WTC11 (cell line): ENCODE measurements around the gene BCAS3. TPM values are rescaled to one million over a fixed set of nuclear protein-coding genes. Genes with fewer than 3 reads are reported as not detected.

Source experiments
- ATAC-seq: fragments of 200-7000 bp; cut with Tn5 transposase; 2 replicates; pipeline ENCODE4 v1.10.0; 2021; ENCODE audit warnings: mild to moderate bottlenecking, moderate library complexity
- CTCF ChIA-PET: fragments of 300-600 bp; sonication (Branson Sonifier 250); formaldehyde crosslinking; loops from one replicate; lab custom pipeline; 2021; ENCODE audit warnings: antibody characterized with exemption; lab: Charles Lee
- POLR2A ChIA-PET: fragments of 350-600 bp; sonication (Branson Sonifier 250); formaldehyde crosslinking; loops from one replicate; lab custom pipeline; 2021; ENCODE audit warnings: antibody characterized with exemption; lab: Charles Lee
- DNase-seq: peaks from one replicate; pipeline ENCODE4 v3.0.0; 2021; ENCODE audit warnings: low spot score
- H3K27ac Mint-ChIP-seq: 2 replicates; pipeline ENCODE4 v1.8.0; 2021; ENCODE audit warnings: mixed read lengths
- H3K27me3 Mint-ChIP-seq: 2 replicates; pipeline ENCODE4 v1.8.0; 2021; ENCODE audit warnings: low read depth, mild to moderate bottlenecking, moderate library complexity, mixed read lengths
- H3K36me3 Mint-ChIP-seq: 2 replicates; pipeline ENCODE4 v1.8.0; 2021; ENCODE audit warnings: mixed read lengths
- H3K4me1 Mint-ChIP-seq: 2 replicates; pipeline ENCODE4 v1.8.0; 2022; ENCODE audit warnings: mixed read lengths
- H3K4me3 Mint-ChIP-seq: 2 replicates; pipeline ENCODE4 v1.8.0; 2021; ENCODE audit warnings: mild to moderate bottlenecking, moderate library complexity, mixed read lengths
- H3K9me3 Mint-ChIP-seq: 2 replicates; pipeline ENCODE4 v1.8.0; 2021; ENCODE audit warnings: mixed read lengths
- ARID4B ChIP-seq: sonication (generic); formaldehyde crosslinking; IDR thresholded peaks from 2 replicates; pipeline ENCODE4 v1.8.0; 2023; ENCODE audit warnings: missing genetic modification reagents, mild to moderate bottlenecking, borderline replicate concordance
- ATF2 ChIP-seq: sonication (generic); formaldehyde crosslinking; IDR thresholded peaks from 2 replicates; pipeline ENCODE4 v1.8.1; 2022; ENCODE audit warnings: low read depth, missing genetic modification reagents, borderline replicate concordance
- CREB1 ChIP-seq: sonication (generic); formaldehyde crosslinking; IDR thresholded peaks from 2 replicates; pipeline ENCODE4 v1.8.0; 2023; ENCODE audit warnings: mild to moderate bottlenecking, missing genetic modification reagents
- CREM ChIP-seq: sonication (generic); formaldehyde crosslinking; IDR thresholded peaks from 2 replicates; pipeline ENCODE4 v1.8.1; 2022; ENCODE audit warnings: mild to moderate bottlenecking, missing genetic modification reagents, moderate library complexity
- ETV6 ChIP-seq: sonication (generic); formaldehyde crosslinking; IDR thresholded peaks from 2 replicates; pipeline ENCODE4 v1.8.1; 2022; ENCODE audit warnings: mild to moderate bottlenecking, missing genetic modification reagents
- GABPB1 ChIP-seq: sonication (generic); formaldehyde crosslinking; IDR thresholded peaks from 2 replicates; pipeline ENCODE4 v1.8.1; 2023; ENCODE audit warnings: mild to moderate bottlenecking, missing genetic modification reagents
- GTF2I ChIP-seq: fragments of 250-450 bp; sonication (Bioruptor Pico); conservative IDR thresholded peaks from 2 replicates; pipeline ENCODE4 v1.4.0; 2021; ENCODE audit warnings: mild to moderate bottlenecking
- HMGA2 ChIP-seq: fragments of 250-450 bp; sonication (Bioruptor Pico); IDR thresholded peaks from 2 replicates; pipeline ENCODE4 v1.4.0; 2021; ENCODE audit warnings: mild to moderate bottlenecking, moderate library complexity
- HMGXB4 ChIP-seq: sonication (generic); formaldehyde crosslinking; IDR thresholded peaks from 2 replicates; pipeline ENCODE4 v1.8.1; 2023; ENCODE audit warnings: mild to moderate bottlenecking, moderate library complexity, missing genetic modification reagents
- JUN ChIP-seq: sonication (generic); formaldehyde crosslinking; IDR thresholded peaks from 2 replicates; pipeline ENCODE4 v1.8.0; 2023; ENCODE audit warnings: mild to moderate bottlenecking, missing genetic modification reagents
- NFYB ChIP-seq: sonication (generic); formaldehyde crosslinking; conservative IDR thresholded peaks from 2 replicates; pipeline ENCODE4 v1.8.0; 2022; ENCODE audit warnings: low read depth, missing genetic modification reagents
- SMAD3 ChIP-seq: sonication (generic); formaldehyde crosslinking; IDR thresholded peaks from 2 replicates; pipeline ENCODE4 v1.8.0; 2022; ENCODE audit warnings: missing genetic modification reagents, mild to moderate bottlenecking, borderline replicate concordance
- SOX15 ChIP-seq: fragments of 250-450 bp; sonication (Bioruptor Pico); IDR thresholded peaks from 2 replicates; pipeline ENCODE4 v1.9.0; 2021; ENCODE audit warnings: mild to moderate bottlenecking
- TCF7 ChIP-seq: sonication (generic); formaldehyde crosslinking; IDR thresholded peaks from 2 replicates; pipeline ENCODE4 v1.8.0; 2022; ENCODE audit warnings: mild to moderate bottlenecking, low read depth, missing genetic modification reagents, moderate library complexity
- USF2 ChIP-seq: sonication (generic); formaldehyde crosslinking; IDR thresholded peaks from 2 replicates; pipeline ENCODE4 v1.8.1; 2023; ENCODE audit warnings: mild to moderate bottlenecking, missing genetic modification reagents, moderate library complexity
- ZMAT4 ChIP-seq: fragments of 250-450 bp; sonication (Bioruptor Pico); IDR thresholded peaks from 2 replicates; pipeline ENCODE4 v1.9.0; 2021; ENCODE audit warnings: mild to moderate bottlenecking
- total RNA-seq: library from RNA; stranded (reverse); gene quantifications from 3 replicates; pipeline ENCODE4 v1.2.3, GENCODE V29; 2021
- TF ChIP-seq, protein P1 (sequence below): sonication (generic); formaldehyde crosslinking; IDR thresholded peaks from 2 replicates; pipeline ENCODE4 v1.8.1; 2022; ENCODE audit warnings: mild to moderate bottlenecking, moderate library complexity, missing genetic modification reagents
- TF ChIP-seq, protein P2 (sequence below): sonication (generic); formaldehyde crosslinking; IDR thresholded peaks from 2 replicates; pipeline ENCODE4 v1.8.0; 2022; ENCODE audit warnings: mild to moderate bottlenecking, missing genetic modification reagents
- TF ChIP-seq, protein P3 (sequence below): fragments of 250-450 bp; sonication (Bioruptor Pico); IDR thresholded peaks from 2 replicates; pipeline ENCODE4 v1.8.0; 2021; ENCODE audit warnings: mild to moderate bottlenecking
- TF ChIP-seq, protein P4 (sequence below): sonication (generic); formaldehyde crosslinking; IDR thresholded peaks from 2 replicates; pipeline ENCODE4 v1.8.1; 2022; ENCODE audit warnings: mild to moderate bottlenecking, missing genetic modification reagents, moderate library complexity, borderline replicate concordance

The BCAS3 gene
- total RNA-seq, 1 experiment from 2014 or later: 15.5 TPM

- Mint-ChIP-seq H3K4me1 (peaks cover 6% of the 10 kb centered on the region), H3K27me3 (no peaks in the 10 kb centered on the region), H3K9me3 (peaks cover 24% of the 10 kb centered on the region), H3K36me3 (peaks cover 2% of the 10 kb centered on the region; the same call in 1 of the 2 replicates), H3K27ac (no peak overlapping the region), H3K4me3 (no peak overlapping the region)
- ATAC-seq (no peak), DNase-seq (no peak)
- CTCF ChIA-PET: no interaction called here
- no peak for TF ChIP-seq ZMAT4 (CRISPR knock-in tag)
- TF ChIP-seq NFYB (CRISPR knock-in tag): no peak
- no peak for TF ChIP-seq SOX15 (CRISPR knock-in tag)
- TF ChIP-seq GABPB1: no peak
- no peak for TF ChIP-seq HMGA2 (CRISPR knock-in tag)
- TF ChIP-seq, protein P1, sequence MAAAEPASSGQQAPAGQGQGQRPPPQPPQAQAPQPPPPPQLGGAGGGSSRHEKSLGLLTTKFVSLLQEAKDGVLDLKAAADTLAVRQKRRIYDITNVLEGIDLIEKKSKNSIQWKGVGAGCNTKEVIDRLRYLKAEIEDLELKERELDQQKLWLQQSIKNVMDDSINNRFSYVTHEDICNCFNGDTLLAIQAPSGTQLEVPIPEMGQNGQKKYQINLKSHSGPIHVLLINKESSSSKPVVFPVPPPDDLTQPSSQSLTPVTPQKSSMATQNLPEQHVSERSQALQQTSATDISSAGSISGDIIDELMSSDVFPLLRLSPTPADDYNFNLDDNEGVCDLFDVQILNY (CRISPR knock-in tag): no peak
- TF ChIP-seq SMAD3: no peak
- TF ChIP-seq, protein P2, sequence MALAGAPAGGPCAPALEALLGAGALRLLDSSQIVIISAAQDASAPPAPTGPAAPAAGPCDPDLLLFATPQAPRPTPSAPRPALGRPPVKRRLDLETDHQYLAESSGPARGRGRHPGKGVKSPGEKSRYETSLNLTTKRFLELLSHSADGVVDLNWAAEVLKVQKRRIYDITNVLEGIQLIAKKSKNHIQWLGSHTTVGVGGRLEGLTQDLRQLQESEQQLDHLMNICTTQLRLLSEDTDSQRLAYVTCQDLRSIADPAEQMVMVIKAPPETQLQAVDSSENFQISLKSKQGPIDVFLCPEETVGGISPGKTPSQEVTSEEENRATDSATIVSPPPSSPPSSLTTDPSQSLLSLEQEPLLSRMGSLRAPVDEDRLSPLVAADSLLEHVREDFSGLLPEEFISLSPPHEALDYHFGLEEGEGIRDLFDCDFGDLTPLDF: no peak
- TF ChIP-seq CREB1: no peak
- no peak for TF ChIP-seq ARID4B (CRISPR knock-in tag)
- TF ChIP-seq GTF2I (CRISPR knock-in tag): no peak
- TF ChIP-seq ATF2 (CRISPR knock-in tag): no peak
- TF ChIP-seq, protein P3, sequence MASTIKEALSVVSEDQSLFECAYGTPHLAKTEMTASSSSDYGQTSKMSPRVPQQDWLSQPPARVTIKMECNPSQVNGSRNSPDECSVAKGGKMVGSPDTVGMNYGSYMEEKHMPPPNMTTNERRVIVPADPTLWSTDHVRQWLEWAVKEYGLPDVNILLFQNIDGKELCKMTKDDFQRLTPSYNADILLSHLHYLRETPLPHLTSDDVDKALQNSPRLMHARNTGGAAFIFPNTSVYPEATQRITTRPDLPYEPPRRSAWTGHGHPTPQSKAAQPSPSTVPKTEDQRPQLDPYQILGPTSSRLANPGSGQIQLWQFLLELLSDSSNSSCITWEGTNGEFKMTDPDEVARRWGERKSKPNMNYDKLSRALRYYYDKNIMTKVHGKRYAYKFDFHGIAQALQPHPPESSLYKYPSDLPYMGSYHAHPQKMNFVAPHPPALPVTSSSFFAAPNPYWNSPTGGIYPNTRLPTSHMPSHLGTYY (CRISPR knock-in tag): no peak
- no peak for TF ChIP-seq TCF7 (CRISPR knock-in tag)
- TF ChIP-seq JUN: no peak
- TF ChIP-seq, protein P4, sequence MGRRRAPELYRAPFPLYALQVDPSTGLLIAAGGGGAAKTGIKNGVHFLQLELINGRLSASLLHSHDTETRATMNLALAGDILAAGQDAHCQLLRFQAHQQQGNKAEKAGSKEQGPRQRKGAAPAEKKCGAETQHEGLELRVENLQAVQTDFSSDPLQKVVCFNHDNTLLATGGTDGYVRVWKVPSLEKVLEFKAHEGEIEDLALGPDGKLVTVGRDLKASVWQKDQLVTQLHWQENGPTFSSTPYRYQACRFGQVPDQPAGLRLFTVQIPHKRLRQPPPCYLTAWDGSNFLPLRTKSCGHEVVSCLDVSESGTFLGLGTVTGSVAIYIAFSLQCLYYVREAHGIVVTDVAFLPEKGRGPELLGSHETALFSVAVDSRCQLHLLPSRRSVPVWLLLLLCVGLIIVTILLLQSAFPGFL: no peak
- no peak for TF ChIP-seq USF2
- TF ChIP-seq CREM (CRISPR knock-in tag): no peak
- TF ChIP-seq HMGXB4 (CRISPR knock-in tag): no peak
- TF ChIP-seq ETV6 (CRISPR knock-in tag): no peak
- POLR2A ChIA-PET: no interaction called here
These were observed 290.6 kb downstream of the BCAS3 start for GRCh38 chr17:60968266-60968665.
